GM23338 (cell line): ENCODE measurements around the gene DUSP15. TPM values are rescaled to one million over a fixed set of nuclear protein-coding genes. Genes with fewer than 3 reads are reported as not detected.

Source experiments
- ATAC-seq: fragments of 200-7000 bp; cut with Tn5 transposase; 3 replicates; pipeline ENCODE4 v1.9.1; 2020
- DNase-seq: peaks from one replicate; pipeline ENCODE4 v3.0.0-alpha.2; 2015; ENCODE audit warnings: low spot score
- H2AFZ ChIP-seq: fragments of 200-600 bp; sonication (generic); 2 replicates; pipeline ENCODE4 v1.8.0; 2016; ENCODE audit warnings: antibody characterized with exemption, mild to moderate bottlenecking, moderate library complexity
- H3F3A ChIP-seq: fragments of 200-600 bp; sonication (generic); replicated peaks from 2 replicates; pipeline ENCODE4 v1.8.0; 2017; ENCODE audit warnings: antibody characterized with exemption, mixed run types, low read depth
- H3K27ac ChIP-seq: fragments of 200-600 bp; sonication (generic); 2 replicates; pipeline ENCODE4 v1.6.1; 2016; ENCODE audit warnings: low read depth
- H3K27me3 ChIP-seq: fragments of 200-600 bp; sonication (generic); 2 replicates; pipeline ENCODE4 v1.8.0; 2016; ENCODE audit warnings: mild to moderate bottlenecking, mixed run types, moderate library complexity; ENCODE audit not compliant: insufficient read depth
- H3K36me3 ChIP-seq: fragments of 200-600 bp; sonication (generic); 2 replicates; pipeline ENCODE4 v1.8.0; 2016; ENCODE audit warnings: mild to moderate bottlenecking; ENCODE audit not compliant: insufficient read depth
- H3K4me1 ChIP-seq: fragments of 200-600 bp; sonication (generic); 2 replicates; pipeline ENCODE4 v1.8.0; 2016; ENCODE audit warnings: mild to moderate bottlenecking, moderate library complexity; ENCODE audit not compliant: insufficient read depth
- H3K4me2 ChIP-seq: fragments of 200-600 bp; sonication (generic); 2 replicates; pipeline ENCODE4 v1.7.1; 2017; ENCODE audit warnings: mixed run types
- H3K4me3 ChIP-seq: fragments of 200-600 bp; sonication (generic); 2 replicates; pipeline ENCODE4 v1.6.1; 2016; ENCODE audit warnings: mixed run types
- H3K79me2 ChIP-seq: fragments of 200-600 bp; sonication (generic); replicated peaks from 2 replicates; pipeline ENCODE4 v1.8.0; 2017; ENCODE audit warnings: mild to moderate bottlenecking; ENCODE audit not compliant: insufficient read depth
- H3K9me2 ChIP-seq: fragments of 200-600 bp; sonication (generic); 2 replicates; pipeline ENCODE4 v1.8.0; 2017; ENCODE audit not compliant: insufficient read depth
- H4K20me1 ChIP-seq: fragments of 200-600 bp; sonication (generic); replicated peaks from 2 replicates; pipeline ENCODE4 v1.8.0; 2017; ENCODE audit warnings: mild to moderate bottlenecking; ENCODE audit not compliant: insufficient read depth
- H3K27ac Mint-ChIP-seq: 2 replicates; pipeline ENCODE4 v1.8.0; 2020; ENCODE audit warnings: inconsistent platforms, mild to moderate bottlenecking, moderate library complexity, mixed read lengths
- H3K27me3 Mint-ChIP-seq: 3 replicates; pipeline ENCODE4 v1.8.0; 2022; ENCODE audit warnings: low read depth, mild to moderate bottlenecking, moderate library complexity, mixed read lengths, inconsistent platforms; ENCODE audit not compliant: insufficient read depth, poor library complexity
- H3K36me3 Mint-ChIP-seq: 3 replicates; pipeline ENCODE4 v1.8.0; 2021; ENCODE audit warnings: low read depth, mild to moderate bottlenecking, inconsistent platforms, moderate library complexity, mixed read lengths
- H3K4me1 Mint-ChIP-seq: 3 replicates; pipeline ENCODE4 v1.8.0; 2020; ENCODE audit warnings: mild to moderate bottlenecking, inconsistent platforms, mixed read lengths
- H3K4me3 Mint-ChIP-seq: 3 replicates; pipeline ENCODE4 v1.8.0; 2021; ENCODE audit warnings: moderate library complexity, mild to moderate bottlenecking, inconsistent platforms, mixed read lengths
- H3K9me3 Mint-ChIP-seq: 3 replicates; pipeline ENCODE4 v1.8.0; 2020; ENCODE audit warnings: moderate library complexity, mild to moderate bottlenecking, inconsistent platforms, mixed read lengths
- CREB1 ChIP-seq: fragments of 250-450 bp; sonication (Bioruptor Pico); IDR thresholded peaks from 2 replicates; pipeline ENCODE4 v1.5.0; 2020; ENCODE audit warnings: low read depth, mild to moderate bottlenecking, moderate library complexity
- CTCF ChIP-seq, 2 experiments: fragments of 200-600 bp in 1 of 2; sonication (generic) in 1 of 2; conservative IDR thresholded peaks; 2 replicates each; pipeline versions ENCODE4 v1.5.1 to v1.6.1; 2016 to 2017; ENCODE audit warnings: antibody characterized with exemption in 2 of 2, low read depth in 2 of 2, mild to moderate bottlenecking in 2 of 2, moderate library complexity in 1 of 2
- ETS1 ChIP-seq: IDR thresholded peaks from 2 replicates; pipeline ENCODE4 v1.6.1; 2016; ENCODE audit warnings: antibody characterized with exemption
- EZH2 ChIP-seq: fragments of 200-600 bp; sonication (generic); IDR thresholded peaks from one replicate; pipeline ENCODE4 v1.8.0; 2017; ENCODE audit warnings: antibody characterized with exemption, mild to moderate bottlenecking, low read depth; ENCODE audit not compliant: unreplicated experiment
- JUNB ChIP-seq: IDR thresholded peaks from one replicate; pipeline ENCODE4 v1.6.1; 2016; ENCODE audit warnings: antibody characterized with exemption; ENCODE audit not compliant: unreplicated experiment
- NANOG ChIP-seq: IDR thresholded peaks from 2 replicates; pipeline ENCODE4 v1.6.1; 2016; ENCODE audit warnings: antibody characterized with exemption, borderline replicate concordance
- STAT1 ChIP-seq: IDR thresholded peaks from one replicate; pipeline ENCODE4 v1.6.1; 2016; ENCODE audit warnings: antibody characterized with exemption; ENCODE audit not compliant: unreplicated experiment
- ZNF114 ChIP-seq: fragments of 250-450 bp; sonication (Bioruptor Pico); IDR thresholded peaks from 2 replicates; pipeline ENCODE4 v1.5.0; 2020; ENCODE audit warnings: mild to moderate bottlenecking, moderate library complexity
- ZNF331 ChIP-seq: fragments of 250-450 bp; sonication (Bioruptor Pico); IDR thresholded peaks from 2 replicates; pipeline ENCODE4 v1.5.0; 2020; ENCODE audit warnings: low read depth, mild to moderate bottlenecking, moderate library complexity
- ZNF462 ChIP-seq: fragments of 250-450 bp; sonication (Bioruptor Pico); IDR thresholded peaks from 2 replicates; pipeline ENCODE4 v1.5.0; 2020; ENCODE audit warnings: mild to moderate bottlenecking, moderate library complexity
- polyA plus RNA-seq: library from polyadenylated mRNA; unstranded; fragments of >200 nt; fragmentation: Nextera tagmentation; extraction: Ambion mirVana; gene quantifications from 2 replicates; pipeline ENCODE4 v1.2.1, GENCODE V29; 2016
- total RNA-seq: library from RNA; depleted of rRNA; stranded (reverse); fragments of >200 nt; shearing (Covaris generic); gene quantifications from 2 replicates; pipeline ENCODE4 v1.2.3, GENCODE V29; 2014
- TF ChIP-seq, protein P1 (sequence below): IDR thresholded peaks from one replicate; pipeline ENCODE4 v1.6.1; 2018; ENCODE audit warnings: antibody characterized with exemption; ENCODE audit not compliant: unreplicated experiment

DUSP15 gene
- total and polyA plus RNA-seq, 2 experiments from 2014 or later: 0.61 to 2.8 TPM

DNA sequence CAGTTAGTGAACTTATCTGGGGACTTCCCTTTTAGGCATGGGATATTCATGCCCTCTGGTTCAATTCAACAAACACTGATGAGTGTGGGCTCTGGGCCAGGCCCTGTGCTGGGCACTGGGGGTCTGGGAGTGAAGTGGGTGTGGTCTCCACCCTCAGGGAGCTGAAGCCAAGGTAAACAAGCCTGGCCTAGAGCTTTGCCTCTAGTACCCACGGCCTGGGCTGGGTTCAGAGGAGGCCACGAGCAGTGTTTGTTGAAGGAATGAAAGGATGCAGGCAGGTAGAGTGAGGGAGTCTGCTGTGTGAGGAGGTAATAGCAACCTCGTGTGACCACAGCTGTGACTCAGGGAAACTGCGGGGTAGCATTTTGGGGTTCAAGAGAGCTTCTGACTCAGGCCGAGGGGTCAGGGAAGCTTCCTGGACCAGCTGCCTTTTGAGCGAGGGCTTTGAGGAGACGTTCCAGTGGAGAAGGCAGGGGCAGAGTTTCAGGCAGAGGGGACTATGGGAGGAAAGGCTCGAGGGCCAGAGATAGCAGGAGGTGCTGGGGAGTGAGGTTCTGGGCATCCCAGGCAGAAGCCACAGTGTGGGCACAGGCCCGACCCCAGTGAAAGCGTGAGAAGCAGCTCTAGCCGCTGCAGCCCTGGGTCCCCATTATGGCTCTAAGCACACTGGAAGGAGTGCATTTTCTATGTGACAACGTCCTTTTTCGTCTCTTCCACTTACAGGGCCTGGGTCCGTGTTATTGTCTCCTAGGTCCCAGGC, 45.6 kb downstream of the DUSP15 start (continued):
- no peak for TF ChIP-seq ETS1

DNA sequence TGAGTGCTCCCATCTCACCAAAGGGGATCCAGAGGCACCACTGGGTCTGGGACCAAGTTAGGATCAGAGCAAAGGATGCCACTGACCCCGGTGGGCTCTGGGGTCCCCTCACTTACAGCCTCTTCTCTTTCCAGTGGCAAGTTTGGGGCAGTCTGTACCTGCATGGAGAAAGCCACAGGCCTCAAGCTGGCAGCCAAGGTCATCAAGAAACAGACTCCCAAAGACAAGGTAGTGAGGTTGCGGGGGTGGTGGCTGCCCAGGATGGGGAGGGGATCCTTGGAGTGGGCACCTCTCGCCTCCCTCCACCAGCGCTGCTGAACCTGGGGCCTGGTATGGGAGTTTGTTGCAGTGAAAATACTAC, 46.2 kb downstream of the DUSP15 start:
- no peak overlapping the region for H3K4me3 ChIP-seq
- H3K4me2 ChIP-seq: no peak overlapping the region
- peaks cover 9% of the 10 kb centered on the region for H3K27me3 Mint-ChIP-seq
- no peak overlapping the region for H2AFZ ChIP-seq
- H3K27me3 ChIP-seq: no peaks in the 10 kb centered on the region
- H3K36me3 Mint-ChIP-seq: no peaks in the 10 kb centered on the region
- H3K27ac Mint-ChIP-seq: no peak overlapping the region
- no peak overlapping the region for H3K27ac ChIP-seq
- H3K9me2 ChIP-seq: no peaks in the 10 kb centered on the region
- H3K4me1 Mint-ChIP-seq: peaks cover 3% of the 10 kb centered on the region; the same call in 2 of the 3 replicates
- no peaks in the 10 kb centered on the region for H3K79me2 ChIP-seq
- ATAC-seq (no peak), DNase-seq (no peak)
- H3K36me3 ChIP-seq: no peaks in the 10 kb centered on the region
- H3K9me3 Mint-ChIP-seq: no peaks in the 10 kb centered on the region; the same call in 2 of the 3 replicates
- peaks cover 4% of the 10 kb centered on the region for H3K4me1 ChIP-seq
- H3F3A ChIP-seq: 0 out of 2 replicates have a peak, but pooled peaks cover 9% of the 10 kb centered on the region
- H4K20me1 ChIP-seq: no peaks in the 10 kb centered on the region; the same call in 1 of the 2 replicates
- H3K4me3 Mint-ChIP-seq: no peak overlapping the region
- TF ChIP-seq EZH2 (no peak), CTCF (conservative IDR thresholded peaks at IDR 0.05; ENCODE audit: low read depth in 2 of 2) (no peak), ZNF114 (CRISPR knock-in tag) (no peak), CREB1 (no peak), ZNF462 (CRISPR knock-in tag) (no peak), NANOG (no peak), ZNF331 (CRISPR knock-in tag) (no peak), JUNB (no peak), STAT1 (no peak)
- TF ChIP-seq, protein P1, sequence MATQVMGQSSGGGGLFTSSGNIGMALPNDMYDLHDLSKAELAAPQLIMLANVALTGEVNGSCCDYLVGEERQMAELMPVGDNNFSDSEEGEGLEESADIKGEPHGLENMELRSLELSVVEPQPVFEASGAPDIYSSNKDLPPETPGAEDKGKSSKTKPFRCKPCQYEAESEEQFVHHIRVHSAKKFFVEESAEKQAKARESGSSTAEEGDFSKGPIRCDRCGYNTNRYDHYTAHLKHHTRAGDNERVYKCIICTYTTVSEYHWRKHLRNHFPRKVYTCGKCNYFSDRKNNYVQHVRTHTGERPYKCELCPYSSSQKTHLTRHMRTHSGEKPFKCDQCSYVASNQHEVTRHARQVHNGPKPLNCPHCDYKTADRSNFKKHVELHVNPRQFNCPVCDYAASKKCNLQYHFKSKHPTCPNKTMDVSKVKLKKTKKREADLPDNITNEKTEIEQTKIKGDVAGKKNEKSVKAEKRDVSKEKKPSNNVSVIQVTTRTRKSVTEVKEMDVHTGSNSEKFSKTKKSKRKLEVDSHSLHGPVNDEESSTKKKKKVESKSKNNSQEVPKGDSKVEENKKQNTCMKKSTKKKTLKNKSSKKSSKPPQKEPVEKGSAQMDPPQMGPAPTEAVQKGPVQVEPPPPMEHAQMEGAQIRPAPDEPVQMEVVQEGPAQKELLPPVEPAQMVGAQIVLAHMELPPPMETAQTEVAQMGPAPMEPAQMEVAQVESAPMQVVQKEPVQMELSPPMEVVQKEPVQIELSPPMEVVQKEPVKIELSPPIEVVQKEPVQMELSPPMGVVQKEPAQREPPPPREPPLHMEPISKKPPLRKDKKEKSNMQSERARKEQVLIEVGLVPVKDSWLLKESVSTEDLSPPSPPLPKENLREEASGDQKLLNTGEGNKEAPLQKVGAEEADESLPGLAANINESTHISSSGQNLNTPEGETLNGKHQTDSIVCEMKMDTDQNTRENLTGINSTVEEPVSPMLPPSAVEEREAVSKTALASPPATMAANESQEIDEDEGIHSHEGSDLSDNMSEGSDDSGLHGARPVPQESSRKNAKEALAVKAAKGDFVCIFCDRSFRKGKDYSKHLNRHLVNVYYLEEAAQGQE: no peak
